Stimulated activated CD8-positive, alpha-beta memory T cell treated with anti-CD3 and anti-CD28 coated beads, Interleukin-15, amount 100 ng/mL, for 4 hours (primary cell): ENCODE results near the gene COL4A2.

Experiments
- DNase-seq, 2 donors: peaks; one replicate each; pipeline ENCODE4 v3.0.0-alpha.2; 2020; ENCODE audit warnings: low read depth in 2 of 2

COL4A2 gene

GRCh38 chr13:110354715-110355473, 47.8 kb downstream of the COL4A2 start:
- no peak for DNase-seq

GRCh38 chr13:110356362-110356761, 49.3 kb downstream of the COL4A2 start:
- DNase-seq, result no peak

DNA sequence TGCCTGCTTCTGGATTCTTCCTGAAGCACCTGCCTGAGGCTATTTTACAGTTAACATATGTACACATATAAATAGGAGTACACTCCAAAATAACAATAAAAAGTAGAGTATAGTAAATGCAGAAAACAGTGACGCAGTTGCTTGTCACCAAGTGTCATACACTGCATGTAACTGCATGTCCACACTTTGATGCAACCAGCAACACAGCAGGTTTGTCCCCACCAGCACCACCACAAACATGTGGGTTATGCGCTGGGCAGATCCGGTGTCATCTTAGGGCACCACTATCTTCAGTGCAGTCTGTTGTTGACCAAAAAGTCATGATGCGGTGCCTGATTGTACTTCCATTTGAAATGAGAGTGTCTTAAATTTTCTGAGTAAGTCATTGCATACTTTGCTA, 51.3 kb downstream of the COL4A2 start:
- DNase-seq, result no peak

- DNase-seq, result no peak
Measured at GRCh38 chr13:110359840-110360301, 52.8 kb downstream of the COL4A2 start.

GRCh38 chr13:110360598-110360997, 53.5 kb downstream of the COL4A2 start:
- no peak for DNase-seq

DNA sequence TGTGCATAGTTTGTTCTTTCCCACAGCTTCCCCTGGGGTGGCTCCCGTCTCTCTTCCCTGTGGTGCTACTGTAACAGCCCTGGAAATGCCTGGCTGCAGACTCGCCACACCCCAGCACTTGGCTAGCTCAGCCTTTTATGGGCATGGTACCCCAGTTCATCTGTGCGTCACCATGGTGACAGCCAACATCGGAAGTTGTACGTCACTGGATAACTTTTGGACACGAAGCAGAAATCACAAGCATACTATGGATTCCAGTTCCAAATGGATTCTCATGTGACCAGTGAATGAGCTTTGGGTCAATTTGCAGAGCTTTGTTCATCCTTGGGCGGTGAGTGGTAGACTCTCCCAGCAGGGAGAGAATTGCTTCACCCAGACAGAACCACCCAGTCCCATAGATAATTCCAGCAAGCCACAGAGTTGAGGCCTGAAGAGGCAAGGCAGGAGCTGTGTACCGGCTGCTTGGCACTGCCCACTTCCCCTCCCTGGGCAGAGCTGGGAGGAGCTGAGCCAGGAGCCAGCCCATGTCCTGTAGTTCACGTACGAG, 54.4 kb downstream of the COL4A2 start:
- no peak for DNase-seq

GRCh38 chr13:110363010-110363409, 55.9 kb downstream of the COL4A2 start:
- DNase-seq, result no peak

DNA sequence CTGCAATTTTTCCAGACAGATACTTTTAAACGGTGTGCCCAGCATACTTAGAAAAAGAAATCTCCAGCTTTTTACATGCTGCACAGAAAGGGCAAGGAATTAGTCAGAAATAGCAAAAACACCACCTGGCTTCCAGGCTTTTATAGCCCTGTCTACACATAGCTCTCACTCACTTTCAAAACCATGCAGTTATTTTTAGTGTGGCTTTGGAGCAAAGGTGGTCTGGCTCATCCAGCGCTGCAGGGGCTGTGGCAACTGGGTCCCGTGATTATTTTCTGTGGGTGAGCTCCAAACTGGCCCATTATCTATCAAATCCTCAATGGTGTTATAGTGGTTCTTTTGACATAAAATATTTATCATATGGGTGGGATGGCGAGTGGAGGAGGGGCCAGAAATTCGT, 57.0 kb downstream of the COL4A2 start:
- no peak for DNase-seq

- no peak for DNase-seq
Measured at GRCh38 chr13:110365876-110366275, 58.8 kb downstream of the COL4A2 start.

DNA sequence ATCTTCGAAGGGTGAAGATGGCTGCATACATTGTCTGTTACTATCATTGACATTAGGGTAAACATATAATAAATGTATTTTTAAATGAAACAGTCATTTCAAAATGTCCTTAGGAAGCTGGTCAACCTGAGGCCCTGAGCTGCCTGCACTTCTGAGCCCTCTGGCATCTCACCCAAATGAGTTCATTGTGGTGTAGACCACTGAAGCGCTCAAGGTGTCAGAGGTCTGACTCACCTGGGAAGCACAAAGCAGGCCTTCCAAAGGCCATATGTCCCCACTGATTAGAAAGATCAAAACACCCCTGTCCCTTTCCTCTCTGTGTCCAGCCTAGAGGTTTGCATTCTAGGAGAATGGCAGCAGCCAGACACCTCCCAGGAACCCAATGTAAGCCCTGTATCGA, 59.6 kb downstream of the COL4A2 start:
- DNase-seq, result no peak

GRCh38 chr13:110367620-110368019, 60.5 kb downstream of the COL4A2 start:
- no peak for DNase-seq

- DNase-seq, result no peak
Measured at GRCh38 chr13:110368408-110368807, 61.3 kb downstream of the COL4A2 start.

- no peak for DNase-seq
Measured at GRCh38 chr13:110369400-110369799, 62.3 kb downstream of the COL4A2 start.

DNA sequence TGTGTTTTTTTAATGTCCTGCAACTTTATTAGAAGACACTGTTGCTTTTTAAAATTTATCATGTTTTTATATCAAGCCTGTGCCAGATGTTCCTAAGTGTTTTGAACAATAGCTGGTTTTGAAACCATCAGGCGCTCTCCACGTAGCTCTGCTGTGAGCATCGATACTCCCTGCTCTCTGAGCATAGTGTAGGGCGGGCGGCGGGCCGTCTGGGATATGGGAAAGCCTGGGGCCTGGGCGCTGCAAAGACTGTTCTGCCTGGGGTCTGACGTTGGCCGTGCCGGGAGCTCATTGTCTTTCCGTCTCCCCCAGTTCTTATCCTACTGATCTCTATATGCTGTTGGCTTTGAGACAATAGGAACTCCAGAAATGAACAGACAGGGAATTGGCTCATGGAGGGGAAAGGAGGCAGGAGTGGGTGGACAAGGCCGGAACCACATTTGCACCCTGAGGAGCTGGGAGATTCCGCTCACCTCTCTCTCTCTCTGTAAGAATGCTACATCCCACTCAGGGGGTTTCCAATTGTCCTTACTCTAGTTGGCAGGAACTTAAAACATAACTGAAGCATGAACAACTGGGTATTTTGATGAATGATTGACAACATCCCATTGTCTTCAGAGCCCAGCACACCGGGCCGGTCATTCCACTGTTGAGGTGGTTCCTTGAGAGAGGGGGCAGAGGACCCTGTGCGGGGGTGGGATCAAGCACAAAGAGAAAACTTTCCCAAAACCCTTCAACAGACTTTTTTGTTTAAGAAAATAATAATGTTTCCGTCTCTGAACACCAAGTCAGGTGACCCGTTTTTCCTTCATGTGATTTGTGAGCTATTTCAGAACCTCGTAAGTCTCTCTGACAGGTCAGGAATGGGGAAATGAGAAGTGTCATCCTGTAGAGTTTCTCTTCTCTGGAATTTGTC, 64.7 kb downstream of the COL4A2 start:
- no peak for DNase-seq

DNA sequence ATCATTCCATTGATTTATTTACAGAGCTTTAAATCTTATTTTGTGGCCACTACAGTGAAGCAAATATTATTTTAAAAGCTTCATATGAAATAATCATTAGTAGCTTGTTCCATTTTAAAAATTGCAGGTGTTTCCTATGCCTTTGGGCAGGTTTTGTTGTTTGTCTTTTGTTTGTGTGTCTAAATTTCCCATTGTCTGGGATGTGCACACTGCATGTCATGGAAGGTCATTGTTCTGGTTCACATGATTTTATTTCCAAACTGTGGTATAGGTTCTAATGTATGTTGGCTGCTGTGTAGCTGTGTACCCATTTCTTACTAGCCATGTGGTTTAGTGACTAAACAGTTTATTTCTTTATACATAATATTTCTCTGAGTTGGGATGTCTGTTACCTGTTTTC, 65.6 kb downstream of the COL4A2 start:
- DNase-seq, result no peak

GRCh38 chr13:110373617-110374016, 66.5 kb downstream of the COL4A2 start:
- DNase-seq, result no peak

GRCh38 chr13:110374431-110375370, 67.6 kb downstream of the COL4A2 start:
- DNase-seq, result no peak

GRCh38 chr13:110376120-110376519, 69.0 kb downstream of the COL4A2 start:
- no peak for DNase-seq

DNA sequence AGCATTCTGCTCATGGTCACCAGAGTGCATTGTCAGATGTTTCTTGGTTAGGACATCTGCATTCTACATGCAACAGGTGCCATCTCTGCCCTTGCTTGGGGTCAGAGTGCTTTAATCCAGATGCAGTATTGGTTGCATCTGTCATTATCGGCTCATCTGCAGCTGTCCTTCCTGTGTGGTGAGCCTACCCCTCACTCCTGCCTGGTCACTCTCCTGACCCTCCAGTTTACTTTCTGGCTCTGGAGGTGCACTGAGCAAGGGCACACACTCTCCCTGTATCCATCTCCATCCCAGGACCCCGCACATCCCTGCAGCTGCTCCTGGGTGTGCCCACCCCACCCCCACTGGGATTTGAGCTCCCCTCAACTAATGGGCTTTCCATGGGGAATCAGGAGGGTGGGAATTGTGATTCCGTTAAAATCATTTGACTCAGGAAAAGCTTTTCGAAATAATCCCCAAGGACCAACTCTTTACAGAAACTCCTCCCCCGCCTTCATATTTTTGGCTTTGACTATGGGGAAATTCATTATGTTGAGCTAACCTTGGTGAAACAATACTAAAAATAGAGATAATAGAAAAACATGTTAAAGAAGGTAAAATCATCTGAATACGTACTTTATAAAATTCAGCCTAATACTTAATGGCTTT, 70.2 kb downstream of the COL4A2 start:
- DNase-seq, result no peak

DNA sequence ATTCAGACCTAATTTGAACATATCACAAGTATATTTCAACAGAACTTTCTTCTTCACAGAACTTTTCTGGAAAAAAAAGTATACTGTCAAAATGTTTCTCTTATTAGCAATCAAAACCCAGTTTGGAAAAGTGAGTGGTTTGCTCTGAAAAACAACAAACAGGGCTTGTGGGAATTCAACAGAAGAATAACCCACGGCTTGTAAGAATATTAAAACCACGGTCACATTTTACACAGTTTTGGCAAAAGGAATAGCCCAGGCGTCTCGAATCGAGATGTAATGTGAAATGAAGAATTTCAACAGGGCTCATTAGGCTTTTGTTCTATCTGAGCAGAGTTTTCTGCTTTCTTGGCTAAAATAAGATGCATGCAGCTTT, 70.7 kb downstream of the COL4A2 start:
- DNase-seq, result no peak

DNA sequence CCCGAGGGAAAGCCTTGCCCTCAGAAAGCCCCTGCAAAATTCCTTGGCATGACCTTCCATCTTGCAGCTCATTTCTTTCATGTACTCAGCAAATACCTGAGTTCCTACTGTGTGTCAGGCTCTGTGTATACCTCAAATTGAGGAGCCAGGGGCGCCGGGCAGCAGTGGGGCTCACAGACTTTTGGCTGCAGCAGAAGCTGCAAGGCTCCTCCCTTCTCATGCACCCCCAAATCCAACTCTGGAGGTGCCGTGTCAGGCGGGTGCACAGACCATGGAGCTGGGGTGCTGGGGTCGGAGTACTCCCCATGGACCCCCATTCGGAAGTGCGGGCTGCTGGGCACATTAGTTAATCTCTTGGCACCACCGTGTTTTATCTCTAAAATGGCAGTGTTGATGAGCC, 72.3 kb downstream of the COL4A2 start:
- no peak for DNase-seq
